GM23248 (cell line): ENCODE data around the gene VPS26C. TPM values are rescaled to one million over a fixed set of nuclear protein-coding genes. Genes with fewer than 3 reads are reported as not detected.

Experiments
- DNase-seq: peaks from one replicate; pipeline ENCODE4 v3.0.0-alpha.2; 2015
- H2AFZ ChIP-seq: fragments of 200-600 bp; sonication (generic); 2 replicates; pipeline ENCODE4 v1.6.1; 2016; ENCODE audit warnings: antibody characterized with exemption
- H3F3A ChIP-seq: fragments of 200-600 bp; sonication (generic); 2 replicates; pipeline ENCODE4 v1.6.1; 2016; ENCODE audit warnings: mild to moderate bottlenecking, antibody characterized with exemption, mixed run types; ENCODE audit not compliant: insufficient read depth
- H3K27ac ChIP-seq: fragments of 200-600 bp; sonication (generic); 2 replicates; pipeline ENCODE4 v1.5.1; 2016; ENCODE audit warnings: mild to moderate bottlenecking
- H3K27me3 ChIP-seq: fragments of 200-600 bp; sonication (generic); replicated peaks from 2 replicates; pipeline ENCODE4 v1.6.1; 2016; ENCODE audit warnings: mild to moderate bottlenecking; ENCODE audit not compliant: insufficient read depth
- H3K36me3 ChIP-seq: fragments of 200-600 bp; sonication (generic); 2 replicates; pipeline ENCODE4 v1.6.1; 2016; ENCODE audit warnings: low read depth, mild to moderate bottlenecking
- H3K4me1 ChIP-seq: fragments of 200-600 bp; sonication (generic); 2 replicates; pipeline ENCODE4 v1.6.1; 2016; ENCODE audit warnings: mild to moderate bottlenecking; ENCODE audit not compliant: insufficient read depth
- H3K4me2 ChIP-seq: fragments of 200-600 bp; sonication (generic); one replicate; pipeline ENCODE4 v1.6.1; 2016; ENCODE audit warnings: mild to moderate bottlenecking; ENCODE audit not compliant: unreplicated experiment
- H3K4me3 ChIP-seq: fragments of 200-600 bp; sonication (generic); 2 replicates; pipeline ENCODE4 v1.5.1; 2016; ENCODE audit warnings: mild to moderate bottlenecking
- H3K79me2 ChIP-seq: fragments of 200-600 bp; sonication (generic); 2 replicates; pipeline ENCODE4 v1.6.1; 2016; ENCODE audit warnings: mild to moderate bottlenecking; ENCODE audit not compliant: insufficient read depth
- H3K9ac ChIP-seq: fragments of 200-600 bp; sonication (generic); 2 replicates; pipeline ENCODE4 v1.6.1; 2016; ENCODE audit warnings: mild to moderate bottlenecking
- H3K9me2 ChIP-seq: fragments of 200-600 bp; sonication (generic); 2 replicates; pipeline ENCODE4 v1.6.1; 2016; ENCODE audit warnings: mixed run types, mild to moderate bottlenecking, moderate library complexity; ENCODE audit not compliant: insufficient read depth
- H3K9me3 ChIP-seq: fragments of 200-600 bp; sonication (generic); one replicate; pipeline ENCODE4 v1.6.1; 2017; ENCODE audit warnings: low read depth
- H4K20me1 ChIP-seq: fragments of 200-600 bp; sonication (generic); 2 replicates; pipeline ENCODE4 v1.6.0; 2016; ENCODE audit not compliant: insufficient read depth
- EZH2 ChIP-seq: fragments of 200-600 bp; sonication (generic); IDR thresholded peaks from 2 replicates; pipeline ENCODE4 v1.6.1; 2018; ENCODE audit warnings: antibody characterized with exemption, mild to moderate bottlenecking; ENCODE audit not compliant: insufficient read depth, poor library complexity, severe bottlenecking
- EZH2phosphoT487 ChIP-seq: fragments of 200-600 bp; sonication (generic); IDR thresholded peaks from 2 replicates; pipeline ENCODE4 v1.6.1; 2018; ENCODE audit warnings: antibody characterized with exemption, moderate library complexity, mild to moderate bottlenecking, low read depth; ENCODE audit not compliant: insufficient read depth
- WGBS, 2 experiments: methylation state at CpG; one replicate each; pipeline ENCODE4 v1.1.6; 2015 to 2017; ENCODE audit warnings: low lambda C conversion rate in 2 of 2, low coverage in 1 of 2; ENCODE audit errors: missing lambda C conversion rate in 2 of 2; 5-methylcytosine and 5-hydroxymethylcytosine counted together
- in situ Hi-C: fragments of 300-500 bp; cut with MboI; formaldehyde crosslinking; loops from 2 replicates; pipeline ENCODE4 v1.15.0; 2020
- polyA plus RNA-seq: library from polyadenylated mRNA; unstranded; fragments of >200 nt; fragmentation: Nextera tagmentation; extraction: Ambion mirVana; gene quantifications from 2 replicates; pipeline ENCODE4 v1.2.1, GENCODE V29; 2016
- total RNA-seq: library from RNA; depleted of rRNA; stranded (reverse); fragments of >200 nt; shearing (Covaris generic); gene quantifications from 2 replicates; pipeline ENCODE4 v1.2.3, GENCODE V29; 2014

VPS26C gene
- total and polyA plus RNA-seq, 2 experiments from 2014 or later: 42.3 to 55.0 TPM

GRCh38 chr21:37199057-37199924, 67.8 kb downstream of the VPS26C start:
- H3F3A ChIP-seq: peaks cover 4% of the 10 kb centered on the region; the same call in 1 of the 2 replicates
- H3K27ac ChIP-seq: peak overlapping the region; percentile 62
- H3K27me3 ChIP-seq: no peaks in the 10 kb centered on the region
- H3K4me3 ChIP-seq: no peak overlapping the region
- H3K9ac ChIP-seq: no peak overlapping the region
- H3K4me2 ChIP-seq: no peak overlapping the region
- in situ Hi-C loops: no loop called here
- 0 out of 2 replicates have a peak, but pooled peaks cover 6% of the 10 kb centered on the region for H3K79me2 ChIP-seq
- no peaks in the 10 kb centered on the region for H3K9me2 ChIP-seq
- H2AFZ ChIP-seq: no peak overlapping the region
- TF ChIP-seq EZH2phosphoT487 (no peak), EZH2 (no peak)
- no peaks in the 10 kb centered on the region for H3K9me3 ChIP-seq
- peaks cover 14% of the 10 kb centered on the region; the same call in 1 of the 2 replicates for H3K4me1 ChIP-seq
- WGBS, 2 experiments: 70 to 76% methylated on average over 11 of the region's 11 CpGs
- DNase-seq: peak; percentile 41
- H4K20me1 ChIP-seq: no peaks in the 10 kb centered on the region
- peaks cover 51% of the 10 kb centered on the region for H3K36me3 ChIP-seq

- Histone ChIP-seq H3K9me2 (no peaks in the 10 kb centered on the region), H3K4me3 (no peak overlapping the region), H3K36me3 (peaks cover 49% of the 10 kb centered on the region), H3K9ac (no peak overlapping the region), H3K9me3 (no peaks in the 10 kb centered on the region), H3K27me3 (no peaks in the 10 kb centered on the region), H3F3A (peaks cover 4% of the 10 kb centered on the region; the same call in 1 of the 2 replicates), H3K27ac (0 out of 2 replicates have a peak overlapping the region, but pooled peaks have one; percentile 25), H3K4me1 (peaks cover 14% of the 10 kb centered on the region; the same call in 1 of the 2 replicates), H2AFZ (no peak overlapping the region), H3K4me2 (no peak overlapping the region), H4K20me1 (no peaks in the 10 kb centered on the region), H3K79me2 (peaks cover 6% of the 10 kb centered on the region; the same call in 1 of the 2 replicates)
- in situ Hi-C loops: no loop called here
- TF ChIP-seq EZH2phosphoT487 (no peak), EZH2 (no peak)
- WGBS, 2 experiments: 98 to 100% methylated on average over 3 to 4 of the region's 4 CpGs
- DNase-seq: no peak
Measured at GRCh38 chr21:37197746-37198145, 69.4 kb downstream of the VPS26C start.

DNA sequence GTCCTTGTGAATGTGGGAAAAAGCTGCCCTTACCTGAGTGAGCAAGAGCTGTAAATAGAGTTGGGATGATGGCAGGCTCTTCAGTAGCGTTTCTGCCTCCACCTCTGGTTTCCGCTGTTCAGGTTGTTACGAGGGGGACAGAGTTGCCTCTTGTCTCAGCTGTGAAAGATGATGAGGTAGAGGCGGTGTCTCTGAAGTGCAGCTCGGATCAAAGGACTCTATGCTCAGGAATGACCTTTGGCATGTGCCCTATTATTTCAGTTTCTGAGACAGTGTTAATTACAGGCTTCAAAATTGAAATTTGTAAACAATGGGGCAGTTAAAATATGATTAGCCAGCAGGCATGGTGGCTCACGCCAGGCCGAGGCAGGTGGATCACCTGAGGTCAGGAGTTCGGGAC, 70.3 kb downstream of the VPS26C start:
- Histone ChIP-seq H3K4me2 (no peak overlapping the region), H3K79me2 (peaks cover 6% of the 10 kb centered on the region; the same call in 1 of the 2 replicates), H3K27ac (no peak overlapping the region), H4K20me1 (no peaks in the 10 kb centered on the region), H3K27me3 (no peaks in the 10 kb centered on the region), H2AFZ (no peak overlapping the region), H3F3A (0 out of 2 replicates have a peak, but pooled peaks cover 4% of the 10 kb centered on the region), H3K9me3 (no peaks in the 10 kb centered on the region), H3K9ac (no peak overlapping the region), H3K9me2 (no peaks in the 10 kb centered on the region), H3K4me3 (no peak overlapping the region), H3K4me1 (peaks cover 14% of the 10 kb centered on the region; the same call in 1 of the 2 replicates), H3K36me3 (peaks cover 45% of the 10 kb centered on the region)
- in situ Hi-C loops: no loop called here
- WGBS, 2 experiments: 98 to 99% methylated on average over 8 of the region's 8 CpGs
- no peak for DNase-seq
- TF ChIP-seq EZH2 (no peak), EZH2phosphoT487 (no peak)

DNA sequence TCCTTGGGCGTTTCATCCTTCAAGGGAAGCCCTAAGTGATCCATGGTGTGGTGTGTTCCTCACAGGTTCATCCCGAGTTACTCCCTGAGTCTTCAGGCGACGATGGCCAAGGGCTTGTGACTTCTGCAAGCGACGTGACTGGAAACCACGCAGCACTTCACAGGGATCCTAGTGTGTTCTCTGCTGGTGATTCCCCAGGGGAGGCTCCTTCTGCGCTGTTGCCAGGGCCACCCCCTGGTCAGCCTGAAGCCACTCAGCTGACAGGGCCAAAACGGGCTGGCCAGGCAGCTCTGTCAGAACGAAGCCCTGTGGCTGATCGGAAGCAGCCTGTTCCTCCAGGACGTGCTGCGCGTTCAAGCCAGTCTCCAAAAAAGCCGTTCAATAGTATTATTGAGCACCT, 71.5 kb downstream of the VPS26C start:
- H3K36me3 ChIP-seq: peaks cover 47% of the 10 kb centered on the region
- peaks cover 6% of the 10 kb centered on the region; the same call in 1 of the 2 replicates for H3K79me2 ChIP-seq
- in situ Hi-C loops: no loop called here
- H3K4me3 ChIP-seq: no peak overlapping the region
- no peak for DNase-seq
- no peaks in the 10 kb centered on the region for H4K20me1 ChIP-seq
- H3K27me3 ChIP-seq: no peaks in the 10 kb centered on the region
- TF ChIP-seq EZH2phosphoT487 (no peak), EZH2 (no peak)
- 0 out of 2 replicates have a peak, but pooled peaks cover 4% of the 10 kb centered on the region for H3F3A ChIP-seq
- H3K27ac ChIP-seq: no peak overlapping the region
- H2AFZ ChIP-seq: no peak overlapping the region
- 88 to 93% methylated on average over 14 to 15 of the region's 15 CpGs for WGBS, 2 experiments
- no peak overlapping the region for H3K9ac ChIP-seq
- no peaks in the 10 kb centered on the region for H3K9me2 ChIP-seq
- H3K4me2 ChIP-seq: no peak overlapping the region
- H3K4me1 ChIP-seq: peaks cover 14% of the 10 kb centered on the region; the same call in 1 of the 2 replicates
- no peaks in the 10 kb centered on the region for H3K9me3 ChIP-seq
